ENCODE results near the gene PRSS36.

GRCh38 chr16:31179747-31180459 lies 30.0 kb upstream of the PRSS36 start, which contains the start of gene FUS:
- TF ChIP-seq CTCF (IDR thresholded peaks at IDR 0.05) = peak in 1 of 4 experiments; percentile 4
- TF ChIP-seq POLR2AphosphoS5 (IDR thresholded peaks at IDR 0.05) = peak; percentile 97

Measured in prostate gland (tissue), 2 donors.